ENCODE results near the gene SUN2. TPM values are rescaled to one million over a fixed set of nuclear protein-coding genes. Genes with fewer than 3 reads are reported as not detected.
A peak's percentile ranks its signal among the peaks of the same experiment; 100 is the strongest.
"Not testable (repeated sequence)": the region's sequence is repeated elsewhere in the genome, so short reads cannot be mapped to it uniquely, and the experiment has no call there.

Gene SUN2, protein sequence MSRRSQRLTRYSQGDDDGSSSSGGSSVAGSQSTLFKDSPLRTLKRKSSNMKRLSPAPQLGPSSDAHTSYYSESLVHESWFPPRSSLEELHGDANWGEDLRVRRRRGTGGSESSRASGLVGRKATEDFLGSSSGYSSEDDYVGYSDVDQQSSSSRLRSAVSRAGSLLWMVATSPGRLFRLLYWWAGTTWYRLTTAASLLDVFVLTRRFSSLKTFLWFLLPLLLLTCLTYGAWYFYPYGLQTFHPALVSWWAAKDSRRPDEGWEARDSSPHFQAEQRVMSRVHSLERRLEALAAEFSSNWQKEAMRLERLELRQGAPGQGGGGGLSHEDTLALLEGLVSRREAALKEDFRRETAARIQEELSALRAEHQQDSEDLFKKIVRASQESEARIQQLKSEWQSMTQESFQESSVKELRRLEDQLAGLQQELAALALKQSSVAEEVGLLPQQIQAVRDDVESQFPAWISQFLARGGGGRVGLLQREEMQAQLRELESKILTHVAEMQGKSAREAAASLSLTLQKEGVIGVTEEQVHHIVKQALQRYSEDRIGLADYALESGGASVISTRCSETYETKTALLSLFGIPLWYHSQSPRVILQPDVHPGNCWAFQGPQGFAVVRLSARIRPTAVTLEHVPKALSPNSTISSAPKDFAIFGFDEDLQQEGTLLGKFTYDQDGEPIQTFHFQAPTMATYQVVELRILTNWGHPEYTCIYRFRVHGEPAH
- total RNA-seq, result 100 to 1,000 TPM in 3 of 4 donors, 10 to 100 TPM in 1; 94.2 to 307 (median 191) TPM

GRCh38 chr22:38755911-38756532 is at the start of gene SUN2:
Gene SUN2 (minus strand): TSS chr22:38755998. CDS start chr22:38752628, 3,370 bp downstream.
- intact Hi-C loops (cut with DNase I), result no loop called here
- H3K36me3 ChIP-seq, result peaks cover 3 to 27% (median 14%) of the 10 kb centered on the region in 3 donors
- 0% methylated on average over 8 to 9 of the region's 68 CpGs for WGBS, 2 donors

DNA sequence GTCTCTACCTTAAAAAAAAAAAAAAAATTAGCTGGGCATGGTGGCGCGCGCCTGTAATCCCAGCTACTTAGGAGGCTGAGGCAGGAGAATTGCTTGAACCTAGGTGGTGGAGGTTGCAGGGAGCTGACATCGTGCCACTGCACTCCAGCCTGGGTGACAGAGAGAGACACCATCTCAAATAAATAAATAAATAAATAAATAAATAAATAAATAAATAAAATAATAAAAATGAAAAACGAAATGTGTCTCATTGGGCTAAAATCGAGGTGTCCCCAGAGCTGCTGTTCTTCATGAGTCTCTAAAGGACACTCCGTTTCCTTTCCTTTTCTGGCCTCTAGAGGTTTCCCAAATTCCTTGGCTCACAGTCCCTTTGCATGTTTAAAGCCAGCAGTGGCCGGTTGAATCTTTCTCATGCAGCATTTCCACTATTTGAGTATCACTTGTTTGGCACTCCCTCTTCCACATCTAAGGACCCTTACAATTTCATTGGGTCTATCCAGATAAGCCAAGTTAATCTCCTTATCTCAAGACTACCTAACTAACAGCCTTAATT is 49.3 kb upstream of the SUN2 start:
- intact Hi-C loops (cut with DNase I), result not testable (repeated sequence)

More at GRCh38 chr22:38755911-38756532, at the start of gene SUN2:
- DNase-seq, result peak; percentile 38
- peaks cover 32 to 59% (median 42%) of the 10 kb centered on the region in 3 donors for H3K4me1 ChIP-seq
- H3K9me3 ChIP-seq, result no peaks in the 10 kb centered on the region
- H3K27me3 ChIP-seq, result no peaks in the 10 kb centered on the region
- H3K27ac ChIP-seq, result peak within 1 kb of the TSS; percentile 97 to 100 (median 98)
- peak within 1 kb of the TSS; percentile 67 to 83 (median 74) for H3K4me3 ChIP-seq
- no peak for TF ChIP-seq CTCF (IDR thresholded peaks at IDR 0.05)
- TF ChIP-seq POLR2A (IDR thresholded peaks at IDR 0.05), result peak in 2 of 4 donors; percentile 69 to 86

DNA sequence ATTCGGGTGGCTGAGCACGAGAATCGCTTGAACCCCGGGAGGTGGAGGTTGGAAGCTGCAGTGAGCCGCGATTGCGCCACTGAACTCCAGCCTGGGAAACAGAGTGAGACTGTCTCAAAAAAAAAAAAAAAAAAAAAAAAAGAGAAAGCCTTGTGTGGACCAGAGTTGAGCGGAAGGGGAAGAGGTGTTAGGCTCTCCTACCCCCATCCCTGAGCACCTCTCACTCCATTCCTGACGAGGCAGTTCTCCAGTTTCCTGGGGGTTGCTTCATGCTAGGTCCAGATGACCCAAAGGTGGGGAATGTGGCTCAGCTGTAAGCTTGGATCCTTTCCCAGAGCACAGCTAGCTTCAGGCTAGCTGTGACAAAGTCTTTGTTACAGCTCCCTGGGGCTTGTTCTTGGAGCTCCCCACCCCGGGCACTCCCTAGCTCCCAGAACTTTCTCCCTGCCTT is 46.9 kb upstream of the SUN2 start:
- TF ChIP-seq CTCF (IDR thresholded peaks at IDR 0.05) (no peak), POLR2A (IDR thresholded peaks at IDR 0.05) (no peak)
- intact Hi-C loops (cut with DNase I), result no loop called here
- H3K27ac ChIP-seq, result no peak overlapping the region
- no peak for DNase-seq
- no peaks in the 10 kb centered on the region for H3K36me3 ChIP-seq
- H3K4me3 ChIP-seq, result no peak overlapping the region
- no peaks in the 10 kb centered on the region for H3K9me3 ChIP-seq
- peaks cover 0 to 31% (median 0%) of the 10 kb centered on the region in 4 donors for H3K27me3 ChIP-seq
- peaks cover 0 to 13% (median 0%) of the 10 kb centered on the region in 3 donors for H3K4me1 ChIP-seq
- WGBS, 2 donors, result 11 to 38% methylated on average over 10 of the region's 10 CpGs

More for the DNA sequence above, 49.3 kb upstream of the SUN2 start:
- not testable (repeated sequence) for H3K27ac ChIP-seq, H3K9me3 ChIP-seq, H3K4me3 ChIP-seq, DNase-seq, H3K36me3 ChIP-seq
- WGBS, 2 donors, result 67 to 77% methylated on average over 8 of the region's 8 CpGs
- H3K4me1 ChIP-seq, result peaks cover 0 to 13% (median 0%) of the 10 kb centered on the region in 3 donors
- peaks cover 0 to 14% (median 0%) of the 10 kb centered on the region in 4 donors for H3K27me3 ChIP-seq

GRCh38 chr22:38799265-38800002 is 43.6 kb upstream of the SUN2 start:
- peaks cover 0 to 14% (median 2%) of the 10 kb centered on the region in 3 donors for H3K4me1 ChIP-seq
- no peak for DNase-seq
- peaks cover 0 to 43% (median 0%) of the 10 kb centered on the region in 4 donors for H3K27me3 ChIP-seq
- H3K9me3 ChIP-seq, result no peaks in the 10 kb centered on the region
- 78 to 84% methylated on average over 4 to 6 of the region's 6 CpGs for WGBS, 2 donors
- H3K27ac ChIP-seq, result no peak overlapping the region
- TF ChIP-seq POLR2A (IDR thresholded peaks at IDR 0.05) (no peak), CTCF (IDR thresholded peaks at IDR 0.05) (no peak)
- intact Hi-C loops (cut with DNase I), result no loop called here
- no peak overlapping the region for H3K4me3 ChIP-seq
- H3K36me3 ChIP-seq, result no peaks in the 10 kb centered on the region

DNA sequence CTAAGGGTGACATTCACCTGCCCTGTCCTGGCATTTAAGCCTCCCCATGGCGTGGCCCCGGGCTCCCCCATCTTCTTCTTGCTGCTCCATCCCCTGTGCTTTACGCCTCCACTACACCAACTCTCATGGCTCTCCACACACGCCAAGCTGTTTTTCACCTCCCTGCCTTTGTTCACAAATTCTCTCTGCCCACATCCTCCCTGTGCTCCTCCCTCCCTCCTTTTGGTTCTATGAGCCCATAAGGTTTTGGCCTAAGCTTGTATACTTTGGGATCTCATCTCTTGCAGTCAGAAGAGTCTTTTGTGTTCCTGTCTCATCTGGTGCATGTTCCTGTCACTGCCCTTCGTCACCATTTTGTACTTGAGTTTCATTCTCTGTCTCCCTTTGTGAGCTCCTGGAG is 42.7 kb upstream of the SUN2 start:
- intact Hi-C loops (cut with DNase I), result no loop called here
- Histone ChIP-seq H3K27ac (no peak overlapping the region), H3K4me1 (peaks cover 0 to 18% (median 5%) of the 10 kb centered on the region in 3 donors), H3K27me3 (peaks cover 0 to 43% (median 0%) of the 10 kb centered on the region in 4 donors), H3K9me3 (no peaks in the 10 kb centered on the region), H3K36me3 (no peaks in the 10 kb centered on the region), H3K4me3 (no peak overlapping the region)
- WGBS, 2 donors, result 64 to 68% methylated on average over 5 of the region's 5 CpGs
- DNase-seq, result no peak
- no peak for TF ChIP-seq CTCF (IDR thresholded peaks at IDR 0.05)
- TF ChIP-seq POLR2A (IDR thresholded peaks at IDR 0.05), result no peak

All from esophagus squamous epithelium (tissue), 5 donors.